ENCODE results near the gene SH3TC1.

DNA sequence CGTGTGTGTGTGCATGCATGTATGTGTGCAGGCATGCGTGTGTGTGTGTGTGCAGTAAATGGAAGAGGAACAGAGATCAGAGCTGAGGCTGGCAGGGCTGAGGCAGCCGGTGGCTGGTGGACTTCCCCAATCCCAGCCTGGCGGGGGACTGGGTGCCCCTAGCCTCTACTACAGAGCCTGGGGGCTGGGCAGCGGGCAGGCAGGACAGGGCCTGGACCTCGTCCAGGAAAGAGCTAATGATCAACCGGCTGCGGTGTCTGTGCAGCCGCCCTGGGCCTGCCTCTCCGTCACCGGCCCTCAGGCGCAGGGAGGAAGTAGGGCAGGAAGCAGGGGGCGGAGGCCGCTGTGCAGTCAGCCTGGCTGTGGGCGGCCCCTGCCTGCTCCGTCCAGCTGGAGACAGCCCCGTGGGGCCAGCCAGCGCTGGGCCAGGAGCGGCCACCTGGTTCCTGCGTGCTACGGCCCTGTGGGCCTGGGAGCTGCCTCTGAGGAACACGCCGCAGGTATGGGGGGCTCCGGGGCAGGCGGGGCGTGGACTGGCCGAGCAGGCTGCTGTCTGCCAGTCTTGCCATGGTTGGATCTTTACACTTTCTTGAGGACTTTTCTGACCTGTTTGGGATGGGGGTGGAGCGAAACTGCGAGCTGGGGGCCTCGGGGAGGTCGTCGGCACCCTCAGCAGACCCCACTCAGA, at the start of gene SH3TC1:
- TF ChIP-seq SP1 (IDR thresholded peaks at IDR 0.05; ENCODE audit: low read depth, low read length) (no peak), EZH2 (IDR thresholded peaks at IDR 0.05; ENCODE audit: low read depth, low read length, severe bottlenecking) (no peak), CEBPB (IDR thresholded peaks at IDR 0.05; ENCODE audit: low read depth, low read length) (no peak), EP300 (IDR thresholded peaks at IDR 0.05; ENCODE audit: borderline replicate concordance in 1 of 2, low read depth in 2 of 2, low read length in 2 of 2) (no peak), TAF7 (optimal IDR thresholded peaks at IDR 0.05; ENCODE audit: borderline replicate concordance, low read depth, low read length) (no peak)
- TF ChIP-seq, protein P1, sequence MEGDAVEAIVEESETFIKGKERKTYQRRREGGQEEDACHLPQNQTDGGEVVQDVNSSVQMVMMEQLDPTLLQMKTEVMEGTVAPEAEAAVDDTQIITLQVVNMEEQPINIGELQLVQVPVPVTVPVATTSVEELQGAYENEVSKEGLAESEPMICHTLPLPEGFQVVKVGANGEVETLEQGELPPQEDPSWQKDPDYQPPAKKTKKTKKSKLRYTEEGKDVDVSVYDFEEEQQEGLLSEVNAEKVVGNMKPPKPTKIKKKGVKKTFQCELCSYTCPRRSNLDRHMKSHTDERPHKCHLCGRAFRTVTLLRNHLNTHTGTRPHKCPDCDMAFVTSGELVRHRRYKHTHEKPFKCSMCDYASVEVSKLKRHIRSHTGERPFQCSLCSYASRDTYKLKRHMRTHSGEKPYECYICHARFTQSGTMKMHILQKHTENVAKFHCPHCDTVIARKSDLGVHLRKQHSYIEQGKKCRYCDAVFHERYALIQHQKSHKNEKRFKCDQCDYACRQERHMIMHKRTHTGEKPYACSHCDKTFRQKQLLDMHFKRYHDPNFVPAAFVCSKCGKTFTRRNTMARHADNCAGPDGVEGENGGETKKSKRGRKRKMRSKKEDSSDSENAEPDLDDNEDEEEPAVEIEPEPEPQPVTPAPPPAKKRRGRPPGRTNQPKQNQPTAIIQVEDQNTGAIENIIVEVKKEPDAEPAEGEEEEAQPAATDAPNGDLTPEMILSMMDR (IDR thresholded peaks at IDR 0.05; ENCODE audit: control extremely low read depth in 1 of 3, insufficient read depth in 1 of 3, low read depth in 1 of 3, low read length in 3 of 3), result no peak
- TF ChIP-seq, protein P2, sequence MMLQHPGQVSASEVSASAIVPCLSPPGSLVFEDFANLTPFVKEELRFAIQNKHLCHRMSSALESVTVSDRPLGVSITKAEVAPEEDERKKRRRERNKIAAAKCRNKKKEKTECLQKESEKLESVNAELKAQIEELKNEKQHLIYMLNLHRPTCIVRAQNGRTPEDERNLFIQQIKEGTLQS (IDR thresholded peaks at IDR 0.05; ENCODE audit: insufficient read depth, low read depth, low read length), result no peak
